Sigmoid colon (tissue), 7 donors: ENCODE measurements around the gene VTCN1. TPM values are rescaled to one million over a fixed set of nuclear protein-coding genes. Genes with fewer than 3 reads are reported as not detected.

Experiments used
- DNase-seq: peaks from one replicate; pipeline ENCODE4 v3.0.0-alpha.2; 2019
- H3K27ac ChIP-seq, 4 donors: fragments of 200-600 bp; sonication (generic); one replicate each; pipeline ENCODE4 v1.5.1; 2016 to 2019; ENCODE audit warnings: mild to moderate bottlenecking in 1 of 4
- H3K27me3 ChIP-seq, 3 donors: fragments of 200-600 bp; sonication (generic); one replicate each; pipeline ENCODE4 v1.5.1; 2019; ENCODE audit warnings: mild to moderate bottlenecking in 1 of 3
- H3K36me3 ChIP-seq, 4 donors: fragments of 200-600 bp; sonication (generic); one replicate each; pipeline ENCODE4 v1.5.1; 2016 to 2019
- H3K4me1 ChIP-seq, 4 donors: fragments of 200-600 bp; sonication (generic); one replicate each; pipeline ENCODE4 v1.5.1; 2017 to 2019
- H3K4me3 ChIP-seq, 4 donors: fragments of 200-600 bp; sonication (generic); one replicate each; pipeline ENCODE4 v1.5.1; 2017 to 2019; ENCODE audit warnings: mild to moderate bottlenecking in 2 of 4, moderate library complexity in 1 of 4
- H3K9me3 ChIP-seq, 4 donors: fragments of 200-600 bp in 3 of 4; sonication (generic) in 3 of 4; one replicate each; pipeline versions ENCODE4 v1.5.1 to v1.6.1; 2013 to 2019
- EP300 ChIP-seq, 4 donors: sonication (generic); formaldehyde crosslinking; IDR thresholded peaks; one replicate each; pipeline ENCODE4 v1.6.1; 2017; ENCODE audit warnings: antibody characterized with exemption in 4 of 4
- POLR2A ChIP-seq, 2 donors: fragments of 450-650 bp; IDR thresholded peaks; one replicate each; pipeline ENCODE4 v1.6.1; 2016; ENCODE audit warnings: antibody characterized with exemption in 2 of 2, mild to moderate bottlenecking in 2 of 2, moderate library complexity in 2 of 2
- POLR2AphosphoS5 ChIP-seq, 4 donors: sonication (generic); formaldehyde crosslinking; IDR thresholded peaks; one replicate each; pipeline ENCODE4 v1.6.1; 2017; ENCODE audit warnings: antibody characterized with exemption in 4 of 4
- WGBS, 2 donors: extraction: QIAGEN DNeasy Blood & Tissue Kit; methylation state at CpG; one replicate each; pipeline ENCODE4 v1.1.7; 2013; 5-methylcytosine and 5-hydroxymethylcytosine counted together
- intact Hi-C: fragments of 100-400 bp; cut with DNase I; formaldehyde crosslinking; loops from one replicate; pipeline ENCODE4 v1.15.1; 2023
- polyA plus RNA-seq, 3 donors: library from polyadenylated mRNA; stranded (reverse); fragments of 200-250 nt; gene quantifications; one replicate each; pipeline ENCODE4 v1.2.3, GENCODE V29; 2013
- total RNA-seq, 4 donors: library from RNA; depleted of rRNA; stranded (reverse); fragments of >200 nt; gene quantifications; one replicate each; pipeline ENCODE4 v1.1.0, GENCODE V29; 2016
- TF ChIP-seq, protein P1 (sequence below), 4 experiments: fragments of 450-650 bp in 3 of 4; fragments of 200-600 bp in 1 of 4; IDR thresholded peaks; one replicate each; pipeline ENCODE4 v1.5.1; 2016 to 2019; ENCODE audit warnings: antibody characterized with exemption in 4 of 4, mild to moderate bottlenecking in 3 of 4, moderate library complexity in 2 of 4
- donor health status: healthy with polysubstance abuse.
- donor health status: Bipolar disorder and iron deficiency.
- donor health status: healthy.

The VTCN1 gene
- total and polyA plus RNA-seq, 7 donors, result not detected

DNA sequence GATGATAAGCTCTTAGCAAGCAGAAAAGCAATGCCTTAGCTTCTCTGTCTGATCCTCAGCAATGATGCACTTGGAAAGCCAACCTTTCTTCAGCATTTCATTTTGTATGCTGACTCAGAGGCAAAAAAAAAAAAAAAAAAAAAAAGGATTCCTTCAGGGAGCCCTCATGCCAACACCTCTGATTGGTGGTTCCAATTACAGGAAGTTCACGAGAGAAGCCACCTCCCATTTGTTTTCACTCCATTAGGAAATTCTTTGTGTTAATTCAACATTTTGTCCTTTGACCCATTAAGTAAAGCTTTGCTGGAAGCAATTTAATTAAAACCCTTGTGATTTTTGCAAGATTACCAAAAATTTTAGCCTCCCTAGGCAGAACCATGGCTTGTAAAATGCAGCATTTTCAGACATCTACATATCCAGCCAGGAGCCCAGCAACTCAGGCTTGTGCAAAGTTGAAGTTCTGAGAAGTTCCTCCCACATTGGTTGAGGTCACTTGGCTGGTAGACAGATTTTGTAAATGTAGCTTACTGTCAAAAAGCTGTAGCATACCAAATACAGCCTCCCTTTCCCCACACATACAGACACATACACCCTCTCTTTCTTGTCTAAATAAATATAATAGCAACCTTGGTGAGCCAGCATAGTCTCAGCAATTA is 27.1 kb upstream of the VTCN1 start:
- WGBS, 2 donors, result 59 to 68% methylated on average over 1 of the region's 1 CpG
- H3K36me3 ChIP-seq, result no peaks in the 10 kb centered on the region
- no peak for DNase-seq
- H3K4me3 ChIP-seq, result no peak overlapping the region
- TF ChIP-seq EP300 (IDR thresholded peaks at IDR 0.05), result no peak
- no peak for TF ChIP-seq POLR2AphosphoS5 (IDR thresholded peaks at IDR 0.05)
- TF ChIP-seq, protein P1, sequence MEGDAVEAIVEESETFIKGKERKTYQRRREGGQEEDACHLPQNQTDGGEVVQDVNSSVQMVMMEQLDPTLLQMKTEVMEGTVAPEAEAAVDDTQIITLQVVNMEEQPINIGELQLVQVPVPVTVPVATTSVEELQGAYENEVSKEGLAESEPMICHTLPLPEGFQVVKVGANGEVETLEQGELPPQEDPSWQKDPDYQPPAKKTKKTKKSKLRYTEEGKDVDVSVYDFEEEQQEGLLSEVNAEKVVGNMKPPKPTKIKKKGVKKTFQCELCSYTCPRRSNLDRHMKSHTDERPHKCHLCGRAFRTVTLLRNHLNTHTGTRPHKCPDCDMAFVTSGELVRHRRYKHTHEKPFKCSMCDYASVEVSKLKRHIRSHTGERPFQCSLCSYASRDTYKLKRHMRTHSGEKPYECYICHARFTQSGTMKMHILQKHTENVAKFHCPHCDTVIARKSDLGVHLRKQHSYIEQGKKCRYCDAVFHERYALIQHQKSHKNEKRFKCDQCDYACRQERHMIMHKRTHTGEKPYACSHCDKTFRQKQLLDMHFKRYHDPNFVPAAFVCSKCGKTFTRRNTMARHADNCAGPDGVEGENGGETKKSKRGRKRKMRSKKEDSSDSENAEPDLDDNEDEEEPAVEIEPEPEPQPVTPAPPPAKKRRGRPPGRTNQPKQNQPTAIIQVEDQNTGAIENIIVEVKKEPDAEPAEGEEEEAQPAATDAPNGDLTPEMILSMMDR (IDR thresholded peaks at IDR 0.05), result no peak
- no peak for TF ChIP-seq POLR2A (IDR thresholded peaks at IDR 0.05)
- intact Hi-C loops, result no loop called here
- peaks cover 0 to 1% (median under 1%) of the 10 kb centered on the region in 4 donors for H3K4me1 ChIP-seq
- no peaks in the 10 kb centered on the region for H3K27me3 ChIP-seq
- no peak overlapping the region for H3K27ac ChIP-seq
- H3K9me3 ChIP-seq, result no peaks in the 10 kb centered on the region

- Histone ChIP-seq H3K9me3 (no peaks in the 10 kb centered on the region), H3K4me1 (peaks cover 0 to 13% (median 3%) of the 10 kb centered on the region in 4 donors), H3K36me3 (no peaks in the 10 kb centered on the region), H3K27me3 (no peaks in the 10 kb centered on the region), H3K4me3 (no peak overlapping the region), H3K27ac (no peak overlapping the region)
- no peak for TF ChIP-seq EP300 (IDR thresholded peaks at IDR 0.05)
- TF ChIP-seq, protein P1 (IDR thresholded peaks at IDR 0.05), result no peak
- TF ChIP-seq POLR2A (IDR thresholded peaks at IDR 0.05), result no peak
- TF ChIP-seq POLR2AphosphoS5 (IDR thresholded peaks at IDR 0.05), result no peak
- no peak for DNase-seq
- intact Hi-C loops, result no loop called here
- WGBS, 2 donors, result 86 to 89% methylated on average over 2 of the region's 2 CpGs
Observed at GRCh38 chr1:117235863-117236465, 25.2 kb upstream of the VTCN1 start.

DNA sequence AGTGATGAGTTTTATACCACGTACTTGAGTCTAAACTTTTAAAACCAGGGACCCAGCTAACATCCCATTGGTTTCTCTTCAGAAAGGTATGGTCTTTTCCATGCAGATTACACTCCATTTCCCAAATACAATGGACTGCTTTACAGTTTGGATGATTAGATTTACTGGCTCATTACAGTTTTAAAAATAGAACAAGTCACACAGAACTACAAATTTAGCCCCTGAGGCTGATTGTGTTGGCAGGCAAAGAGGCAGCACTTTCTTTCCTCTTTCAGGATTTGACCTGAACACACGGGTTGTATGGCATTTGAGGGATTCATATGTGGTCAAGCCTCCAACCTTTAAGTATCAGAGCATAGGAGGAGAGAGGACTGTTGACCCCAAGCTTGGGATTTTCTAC is 21.8 kb upstream of the VTCN1 start:
- DNase-seq, result no peak
- H3K4me3 ChIP-seq, result no peak overlapping the region
- H3K36me3 ChIP-seq, result no peaks in the 10 kb centered on the region
- intact Hi-C loops, result no loop called here
- TF ChIP-seq POLR2A (IDR thresholded peaks at IDR 0.05), result no peak
- no peak for TF ChIP-seq EP300 (IDR thresholded peaks at IDR 0.05)
- no peak for TF ChIP-seq POLR2AphosphoS5 (IDR thresholded peaks at IDR 0.05)
- TF ChIP-seq, protein P1 (IDR thresholded peaks at IDR 0.05), result no peak
- H3K27me3 ChIP-seq, result no peaks in the 10 kb centered on the region
- 78 to 79% methylated on average over 2 of the region's 2 CpGs for WGBS, 2 donors
- no peak overlapping the region for H3K27ac ChIP-seq
- H3K9me3 ChIP-seq, result no peaks in the 10 kb centered on the region
- H3K4me1 ChIP-seq, result peaks cover 0 to 13% (median 3%) of the 10 kb centered on the region in 4 donors

GRCh38 chr1:117231748-117232373 is 21.1 kb upstream of the VTCN1 start:
- Histone ChIP-seq H3K27ac (no peak overlapping the region), H3K36me3 (no peaks in the 10 kb centered on the region), H3K4me3 (no peak overlapping the region), H3K9me3 (no peaks in the 10 kb centered on the region), H3K27me3 (no peaks in the 10 kb centered on the region), H3K4me1 (peaks cover 0 to 13% (median 3%) of the 10 kb centered on the region in 4 donors)
- WGBS, 2 donors, result 22 to 45% methylated on average over 4 of the region's 4 CpGs
- intact Hi-C loops, result no loop called here
- no peak for DNase-seq
- TF ChIP-seq EP300 (IDR thresholded peaks at IDR 0.05) (no peak), POLR2AphosphoS5 (IDR thresholded peaks at IDR 0.05) (no peak), POLR2A (IDR thresholded peaks at IDR 0.05) (no peak)
- TF ChIP-seq, protein P1 (IDR thresholded peaks at IDR 0.05), result no peak
